Measurements from ENCODE around the gene TSPAN5.

Gene TSPAN5

GRCh38 chr4:98641906-98642668, 16.3 kb downstream of the TSPAN5 start:
- no peak for FAIRE-seq

- FAIRE-seq = no peak
Measured at GRCh38 chr4:98641376-98641775, 17.0 kb downstream of the TSPAN5 start.

DNA sequence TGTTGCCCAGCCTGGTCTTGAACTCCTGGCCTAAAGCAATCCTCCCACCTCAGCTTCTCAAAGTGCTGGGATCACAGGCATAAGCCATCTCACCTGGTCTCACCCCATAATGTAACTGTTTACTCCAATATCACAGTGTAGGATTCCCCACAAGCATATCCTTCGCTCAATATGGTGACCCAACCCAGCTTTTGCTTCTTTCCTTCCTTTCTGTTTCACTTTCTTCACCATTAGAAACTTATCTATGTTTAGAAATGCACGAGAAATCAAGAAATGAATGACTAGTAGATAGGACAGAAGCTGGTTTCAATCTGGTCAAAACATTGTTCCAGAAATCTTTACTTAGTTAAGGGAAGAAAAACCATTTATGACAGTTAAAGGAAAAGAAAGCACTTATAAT, 18.9 kb downstream of the TSPAN5 start:
- FAIRE-seq = no peak

GRCh38 chr4:98639108-98639507, 19.3 kb downstream of the TSPAN5 start:
- no peak for FAIRE-seq

DNA sequence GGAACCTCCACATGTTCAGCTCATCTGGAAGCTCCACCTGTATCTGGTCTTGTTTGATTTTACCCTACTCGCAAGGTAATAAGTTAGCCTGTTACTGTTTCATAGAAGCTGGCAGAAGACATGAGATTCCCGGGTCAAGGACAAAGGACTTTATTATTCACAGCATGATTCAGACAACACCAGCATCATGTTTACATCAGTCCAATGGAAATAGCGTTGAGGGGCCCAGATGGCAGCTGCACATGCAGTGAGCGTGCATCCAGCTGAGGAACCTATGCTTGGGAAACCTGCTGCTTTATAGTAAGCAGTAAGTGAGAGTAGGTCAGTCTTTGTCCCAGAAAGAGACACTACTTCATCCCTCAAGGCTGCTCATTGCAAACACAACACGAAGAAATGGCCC, 19.8 kb downstream of the TSPAN5 start:
- no peak for FAIRE-seq

GRCh38 chr4:98634061-98634460, 24.4 kb downstream of the TSPAN5 start:
- FAIRE-seq = no peak

DNA sequence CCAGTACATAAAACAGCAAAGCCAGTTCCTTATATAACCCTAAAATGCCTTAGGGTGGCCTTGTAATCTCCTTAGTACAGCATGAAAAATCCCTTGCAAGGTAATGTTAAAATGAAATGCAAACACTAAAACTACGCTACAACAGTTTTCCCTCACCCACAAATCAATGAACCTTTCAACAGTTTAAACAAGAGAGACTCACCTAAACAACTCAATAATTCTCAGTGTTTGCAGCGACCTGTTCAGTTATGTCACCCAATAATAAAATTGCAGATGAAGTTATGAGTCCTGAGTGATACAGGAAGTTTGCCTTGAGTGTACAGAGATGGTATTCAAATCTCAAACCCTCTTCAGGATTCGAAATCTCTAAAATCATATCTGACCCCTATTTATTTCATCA, 25.3 kb downstream of the TSPAN5 start:
- FAIRE-seq = no peak

- FAIRE-seq = no peak
Measured at GRCh38 chr4:98632258-98632657, 26.2 kb downstream of the TSPAN5 start.

DNA sequence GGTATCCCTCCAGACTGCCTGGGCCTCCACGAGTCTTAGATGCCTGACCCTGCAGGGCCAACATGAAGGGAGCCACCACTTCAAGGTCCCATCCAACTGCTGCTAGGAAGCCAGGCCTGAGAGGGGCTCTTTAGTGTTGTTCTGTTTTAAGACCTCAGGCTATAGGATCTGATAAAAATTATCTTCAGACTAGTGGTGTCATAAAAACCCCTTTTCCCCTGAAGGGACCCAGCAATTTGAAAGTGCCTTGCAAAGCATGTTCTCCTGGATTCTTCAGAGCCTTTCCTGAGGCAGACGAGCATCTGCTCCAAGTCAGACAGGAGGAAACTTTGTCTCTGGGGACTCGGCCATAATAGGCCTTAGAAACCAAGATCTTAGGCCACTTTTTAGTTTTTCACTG, 26.9 kb downstream of the TSPAN5 start:
- FAIRE-seq = no peak

DNA sequence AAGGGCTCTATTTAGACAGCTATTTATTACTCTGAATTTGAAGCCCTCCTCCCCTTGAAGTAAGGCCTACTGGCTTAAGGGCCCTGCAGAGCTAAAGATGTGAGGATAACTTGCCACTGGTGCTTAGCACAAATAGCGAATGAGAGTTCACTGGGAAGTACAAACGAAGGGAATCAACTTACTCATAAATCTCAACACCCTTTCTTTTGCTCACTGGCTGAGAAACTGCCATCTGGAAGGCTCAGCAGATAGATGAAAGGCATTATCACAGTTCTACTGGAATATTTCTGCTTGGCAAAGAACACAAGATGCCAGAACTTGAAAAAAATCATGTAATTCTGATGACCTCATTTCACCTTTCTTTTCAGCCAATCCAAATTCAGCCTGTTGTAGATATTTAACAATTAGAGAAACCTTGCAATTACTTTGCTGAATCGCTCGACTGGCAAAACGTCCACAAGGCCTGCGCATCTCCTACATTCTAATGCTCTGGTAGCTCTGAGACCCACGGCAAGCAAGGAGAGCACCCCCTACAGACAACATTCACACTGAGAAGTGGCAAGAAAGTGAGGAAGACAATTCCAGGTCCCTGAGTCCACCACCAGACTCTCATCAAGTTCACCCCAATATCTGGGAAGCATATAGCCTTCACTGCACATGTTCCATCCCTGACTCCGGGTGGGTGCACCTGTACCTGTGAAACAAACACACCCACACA, 27.5 kb downstream of the TSPAN5 start:
- no peak for FAIRE-seq

GRCh38 chr4:98627531-98628257, 30.7 kb downstream of the TSPAN5 start:
- FAIRE-seq = no peak

GRCh38 chr4:98626350-98626749, 32.1 kb downstream of the TSPAN5 start:
- FAIRE-seq = no peak

GRCh38 chr4:98625920-98626319, 32.5 kb downstream of the TSPAN5 start:
- peak; percentile 36 for FAIRE-seq

- no peak for FAIRE-seq
Measured at GRCh38 chr4:98625399-98625798, 33.0 kb downstream of the TSPAN5 start.

GRCh38 chr4:98624642-98625041, 33.8 kb downstream of the TSPAN5 start:
- no peak for FAIRE-seq

- no peak for FAIRE-seq
Measured at GRCh38 chr4:98624144-98624543, 34.3 kb downstream of the TSPAN5 start.

DNA sequence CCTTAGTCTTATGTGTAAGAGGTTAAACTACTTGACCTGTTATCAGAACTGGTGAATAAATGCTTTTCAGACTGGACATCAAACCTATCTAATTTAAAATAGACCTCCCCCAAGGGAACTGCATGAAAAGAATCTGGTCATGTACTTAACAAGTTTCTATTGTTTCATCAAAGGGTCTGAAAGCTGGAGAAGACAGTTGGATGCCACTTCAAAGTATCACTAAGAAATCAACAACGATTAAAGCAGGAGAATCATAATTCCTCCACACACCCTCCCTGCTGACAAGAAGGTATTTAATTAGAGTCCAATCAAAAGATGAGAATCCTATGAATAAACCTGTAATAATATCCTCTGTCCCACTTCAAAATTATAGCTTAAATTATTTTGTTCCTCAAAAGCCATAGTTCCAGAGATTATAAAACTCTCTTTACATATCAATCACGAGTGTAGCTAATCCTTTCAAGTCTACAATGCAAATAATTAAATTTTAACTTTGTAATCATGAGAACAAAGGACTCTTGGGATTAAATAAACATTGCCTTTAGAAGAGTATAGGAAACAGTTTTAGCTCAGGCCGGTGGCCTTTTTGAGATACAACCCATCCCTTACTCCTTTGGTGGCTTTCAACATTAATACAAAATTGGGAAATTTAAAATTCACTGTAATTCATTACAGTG, 35.1 kb downstream of the TSPAN5 start:
- FAIRE-seq = no peak

DNA sequence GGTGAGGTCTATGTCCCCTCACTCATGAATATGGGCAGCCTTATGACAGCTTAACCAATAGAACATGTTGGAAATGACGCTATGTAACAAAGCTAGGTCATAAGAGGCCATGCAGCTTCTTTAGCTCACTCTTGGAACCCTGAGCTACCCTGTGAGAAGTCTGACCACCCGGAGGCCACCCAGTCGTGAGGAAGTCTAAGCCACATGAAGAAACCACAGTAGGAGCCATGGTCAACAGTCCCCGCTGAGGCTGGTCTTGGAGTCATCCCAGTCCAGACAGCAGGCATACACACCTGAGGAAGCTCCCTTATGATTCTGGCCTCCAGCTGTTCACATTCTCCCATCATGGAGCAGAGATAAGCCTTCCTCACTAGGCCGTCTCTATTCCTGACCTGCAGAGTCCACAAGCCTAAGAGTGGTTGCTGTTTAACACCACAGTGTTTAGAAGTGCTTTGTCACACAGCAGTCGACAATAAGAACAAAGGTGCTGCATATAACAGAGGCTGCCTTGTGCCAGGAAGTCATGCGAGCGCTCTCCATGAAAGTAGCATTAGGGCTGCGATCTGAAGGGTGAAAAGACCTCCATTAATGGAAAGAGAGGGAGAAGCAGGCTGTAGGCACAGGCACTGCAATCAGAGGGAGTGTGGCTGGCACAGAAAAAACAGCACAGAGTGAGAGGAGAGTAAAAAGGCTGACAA, 38.2 kb downstream of the TSPAN5 start:
- no peak for FAIRE-seq

GRCh38 chr4:98619180-98619579, 39.2 kb downstream of the TSPAN5 start:
- no peak for FAIRE-seq

GRCh38 chr4:98618680-98619079, 39.7 kb downstream of the TSPAN5 start:
- no peak for FAIRE-seq

DNA sequence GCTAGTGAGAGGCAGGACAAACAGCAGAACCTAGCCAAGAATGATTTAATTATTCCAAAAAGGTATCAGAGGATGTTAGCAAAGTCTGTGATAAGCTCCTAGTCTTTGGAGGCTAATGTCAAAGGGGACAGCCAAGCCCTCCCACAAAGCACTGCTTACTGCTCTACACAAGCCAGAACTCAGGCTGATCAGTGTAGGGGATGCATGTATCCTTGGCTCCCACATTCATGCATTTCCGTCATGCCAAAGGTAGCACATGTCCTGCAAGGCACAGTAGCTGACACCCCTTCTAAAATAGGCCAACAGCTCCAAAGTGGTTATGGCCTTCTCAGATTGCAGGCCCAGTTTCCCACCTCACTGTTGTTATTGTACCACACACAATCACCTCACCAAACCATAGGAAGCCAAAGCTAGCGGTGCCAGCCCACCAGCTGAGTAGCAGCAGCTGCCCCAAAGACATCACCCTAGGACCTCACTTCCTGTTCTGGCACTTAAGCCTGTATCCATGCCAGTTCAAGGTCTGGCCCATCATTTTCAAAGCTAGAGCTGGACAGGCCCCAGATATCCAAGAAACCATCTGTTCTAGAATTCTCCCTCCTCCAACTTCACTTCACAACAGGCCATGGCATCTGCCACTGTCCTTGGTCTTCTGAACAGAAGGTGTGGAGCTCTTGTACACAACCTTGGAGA, 40.9 kb downstream of the TSPAN5 start:
- no peak for FAIRE-seq

DNA sequence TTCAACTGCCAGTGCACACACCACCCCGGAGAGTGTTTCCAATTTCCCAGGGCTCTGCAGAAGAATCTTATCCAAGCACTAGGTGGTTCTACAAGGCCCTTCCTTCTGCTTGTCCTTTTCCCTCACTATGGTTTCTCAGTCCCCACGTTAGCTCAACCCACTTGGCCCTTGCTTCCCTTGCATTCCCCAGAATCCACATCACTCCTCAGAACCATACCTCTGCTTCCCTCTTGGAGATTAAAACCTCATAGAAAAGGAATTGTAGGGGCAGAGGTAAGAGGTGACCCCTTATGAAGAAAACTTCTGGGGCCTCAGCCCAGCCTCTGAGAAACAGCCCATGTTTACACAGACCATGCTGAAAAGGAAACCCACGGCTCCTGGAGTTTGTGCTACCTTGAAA, 42.4 kb downstream of the TSPAN5 start:
- FAIRE-seq = no peak
